Inflammatory macrophage treated with lipopolysaccharide for 1 hour (primary cell): ENCODE data around the gene TBCE.

Experiments used
- DNase-seq, 2 donors: peaks; one replicate each; pipeline ENCODE4 v3.0.0-alpha.2; 2020 to 2022

TBCE gene, protein sequence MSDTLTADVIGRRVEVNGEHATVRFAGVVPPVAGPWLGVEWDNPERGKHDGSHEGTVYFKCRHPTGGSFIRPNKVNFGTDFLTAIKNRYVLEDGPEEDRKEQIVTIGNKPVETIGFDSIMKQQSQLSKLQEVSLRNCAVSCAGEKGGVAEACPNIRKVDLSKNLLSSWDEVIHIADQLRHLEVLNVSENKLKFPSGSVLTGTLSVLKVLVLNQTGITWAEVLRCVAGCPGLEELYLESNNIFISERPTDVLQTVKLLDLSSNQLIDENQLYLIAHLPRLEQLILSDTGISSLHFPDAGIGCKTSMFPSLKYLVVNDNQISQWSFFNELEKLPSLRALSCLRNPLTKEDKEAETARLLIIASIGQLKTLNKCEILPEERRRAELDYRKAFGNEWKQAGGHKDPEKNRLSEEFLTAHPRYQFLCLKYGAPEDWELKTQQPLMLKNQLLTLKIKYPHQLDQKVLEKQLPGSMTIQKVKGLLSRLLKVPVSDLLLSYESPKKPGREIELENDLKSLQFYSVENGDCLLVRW

GRCh38 chr1:235367000-235367908, at the start of gene TBCE:
Gene TBCE, plus strand, starts transcription at chr1:235367427. Its CDS starts 12,623 bp downstream, at chr1:235380050.
- peak; percentile 96 for DNase-seq

DNA sequence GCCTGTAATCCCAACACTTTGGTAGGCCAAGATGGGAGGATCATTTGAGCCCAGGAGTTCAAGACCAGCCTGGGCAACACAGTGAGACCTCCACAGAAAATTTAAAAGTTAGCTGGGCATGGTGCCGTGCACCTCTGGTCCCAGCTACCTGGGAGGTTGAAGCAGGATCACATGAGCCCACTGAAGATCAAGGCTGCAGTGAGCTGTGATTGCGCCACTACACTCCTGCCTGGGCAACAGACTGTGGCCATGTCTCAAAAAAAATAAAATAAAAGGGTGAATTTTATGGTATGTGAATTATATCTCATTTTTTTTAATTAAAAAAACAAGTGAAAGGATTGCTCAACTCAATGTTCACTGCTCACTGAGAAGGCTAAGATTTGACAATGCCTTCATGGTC, 48.0 kb upstream of the TBCE start:
- no peak for DNase-seq

DNA sequence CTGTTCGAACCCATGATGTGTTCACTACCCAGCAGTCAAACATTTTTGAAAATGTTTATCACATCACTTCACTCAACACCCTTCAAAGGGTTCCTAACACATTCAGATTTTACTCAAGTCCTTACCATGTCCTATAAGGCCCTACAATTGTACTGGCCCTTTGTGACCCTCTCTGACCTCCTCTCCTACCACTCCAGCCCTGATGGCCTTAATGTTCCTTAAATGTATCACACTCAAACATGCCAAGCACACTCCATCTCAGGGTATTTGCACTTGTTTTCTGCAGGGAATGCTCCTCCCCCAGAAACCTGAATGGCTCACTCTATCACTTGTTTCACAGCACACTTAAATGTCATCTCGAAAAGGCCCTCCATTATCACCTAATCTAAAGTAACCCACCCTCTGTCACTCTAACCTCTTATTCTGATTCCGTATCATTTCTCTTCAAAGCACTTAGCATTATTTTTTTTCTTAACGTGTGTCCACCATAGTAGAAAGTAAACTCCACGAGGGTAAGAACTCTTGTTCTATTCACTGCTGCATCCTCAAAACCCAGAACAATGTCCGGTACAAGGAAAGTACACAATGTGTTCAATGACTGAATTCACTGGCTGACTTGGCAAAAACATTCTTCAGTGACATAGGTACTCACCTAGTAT, 46.6 kb upstream of the TBCE start:
- no peak for DNase-seq

GRCh38 chr1:235324296-235324695, 42.9 kb upstream of the TBCE start:
- DNase-seq: no peak

DNA sequence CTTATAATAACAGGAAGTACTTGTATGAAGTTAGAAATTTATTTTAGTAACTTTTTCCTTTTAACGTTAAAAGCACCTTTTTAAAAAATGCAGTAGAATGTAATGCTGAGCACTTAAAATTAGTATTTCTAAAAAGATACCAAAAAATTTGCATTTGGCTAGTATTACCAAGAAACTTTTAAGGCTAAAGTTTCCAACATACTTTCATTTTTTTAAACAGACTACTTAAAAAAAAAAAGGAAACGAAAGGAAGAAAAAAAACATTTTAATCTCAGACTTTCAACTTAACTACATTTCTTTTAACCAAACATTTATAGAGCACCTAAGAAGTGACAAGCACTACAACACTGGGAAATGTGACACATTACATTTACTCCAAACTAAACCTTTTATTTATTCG, 42.1 kb upstream of the TBCE start:
- no peak for DNase-seq

DNA sequence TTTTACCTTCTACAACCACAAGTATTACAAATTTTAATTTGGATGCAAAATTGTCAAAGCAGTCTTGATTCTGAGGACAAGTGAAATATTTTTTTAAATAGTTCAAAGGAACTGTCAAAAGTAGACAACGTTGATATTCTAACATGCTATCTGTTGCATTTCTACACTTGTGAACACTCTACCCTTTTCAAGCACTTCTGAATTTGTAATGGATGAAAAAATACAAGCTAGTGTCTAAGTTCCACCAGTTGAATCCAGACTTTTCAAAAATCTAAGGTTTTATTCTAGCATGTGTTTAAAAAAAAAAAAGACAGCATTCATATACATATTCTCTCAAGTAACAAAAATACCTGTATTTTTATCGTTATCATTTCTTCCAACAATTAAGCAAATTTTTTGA, 41.4 kb upstream of the TBCE start:
- no peak for DNase-seq

DNA sequence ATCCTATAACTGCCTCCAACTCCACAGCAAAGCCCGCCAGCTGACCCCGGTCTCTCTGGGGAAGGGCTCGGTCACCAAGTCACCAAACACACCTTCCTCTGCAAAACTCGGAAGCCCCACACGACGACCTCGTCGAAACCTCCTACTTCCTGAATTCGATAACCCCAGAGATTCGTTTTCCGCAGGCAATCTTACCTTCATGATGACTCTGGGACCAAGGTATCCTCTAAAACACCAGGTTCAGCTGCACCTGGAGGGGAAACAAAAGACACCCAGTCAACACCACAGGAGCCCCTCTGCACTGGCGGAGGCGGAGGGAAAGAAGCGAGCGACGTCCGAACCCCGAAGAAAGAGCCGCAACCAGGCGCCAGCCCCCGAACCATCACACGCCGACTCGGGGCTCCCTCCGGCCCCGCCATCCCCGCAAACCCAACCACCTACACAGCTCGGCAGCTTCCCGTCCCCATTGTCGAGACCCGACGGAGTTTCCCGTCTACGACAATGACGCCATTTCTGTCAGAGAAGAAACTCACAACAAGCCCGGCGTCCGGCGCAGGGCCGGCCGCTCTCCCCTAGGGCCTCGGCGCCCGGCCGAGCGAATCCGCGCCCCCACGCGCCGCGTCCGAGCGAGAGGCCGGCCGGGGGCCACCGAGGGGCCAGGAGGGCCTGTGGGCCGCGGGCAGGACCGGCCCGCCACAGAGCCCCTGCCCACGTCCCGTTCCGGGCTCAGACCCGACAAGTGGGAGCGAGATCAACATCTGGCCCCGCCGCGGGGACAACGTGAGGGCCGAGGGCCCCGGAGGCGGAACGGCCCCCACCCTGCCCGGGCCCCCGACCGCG, 40.3 kb upstream of the TBCE start:
- DNase-seq: peak; percentile 69 to 71

DNA sequence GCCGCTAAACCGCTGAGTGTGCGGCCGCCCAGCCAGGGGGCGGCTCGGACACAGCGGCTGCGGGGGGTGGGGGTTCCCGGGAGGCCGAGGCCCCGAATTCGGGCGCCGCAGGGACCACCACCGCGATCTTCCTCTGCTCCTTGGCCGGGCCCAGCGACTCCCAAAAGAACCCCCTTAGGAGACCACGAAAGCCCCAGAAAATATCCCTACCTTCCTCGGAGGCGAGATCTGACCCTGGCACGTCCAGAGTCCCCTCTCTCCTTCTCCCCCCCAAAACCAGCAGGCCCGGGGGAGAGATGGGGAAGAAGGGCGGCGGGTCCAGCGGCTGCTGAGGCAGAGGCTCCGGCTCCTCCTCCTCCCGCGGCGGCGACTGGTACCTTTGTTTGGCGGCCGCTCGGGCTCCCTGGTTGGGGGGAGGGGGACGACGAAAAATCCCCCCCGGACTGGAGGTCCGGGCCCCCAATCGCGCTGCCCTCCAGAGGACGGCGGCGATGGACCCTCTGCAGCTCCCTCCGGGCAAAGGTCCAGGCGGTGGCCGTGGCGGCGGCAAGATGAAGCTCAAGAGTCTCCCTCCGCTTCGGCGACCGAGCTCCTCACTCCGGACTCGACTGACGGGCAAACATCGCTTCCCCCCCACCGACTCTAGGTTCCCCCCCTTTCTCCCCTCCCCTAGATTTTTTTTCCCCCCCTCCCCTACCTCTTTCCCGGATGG, 39.5 kb upstream of the TBCE start, which contains the start of gene ARID4B:
Gene ARID4B, minus strand, starts transcription at position 621 of the 712 bp plus-strand sequence. CDS start 1,260 bp downstream, outside the sequence.
- no peak for DNase-seq

GRCh38 chr1:235328271-235329138, 38.7 kb upstream of the TBCE start, which contains the start of gene GGPS1:
Gene GGPS1, plus strand, starts transcription at chr1:235328570. Its CDS starts 6,695 bp downstream, at chr1:235335265.
- DNase-seq: peak; percentile 99 to 100

- DNase-seq: peak in 1 of 2 donors; percentile 43
These were observed 37.9 kb upstream of the TBCE start for GRCh38 chr1:235329139-235329902.

GRCh38 chr1:235330918-235331285, 36.3 kb upstream of the TBCE start:
- DNase-seq: no peak

GRCh38 chr1:235331401-235331800, 35.8 kb upstream of the TBCE start:
- DNase-seq: peak; percentile 55 to 71

- DNase-seq: no peak
These were observed 30.3 kb upstream of the TBCE start for GRCh38 chr1:235336903-235337302.

DNA sequence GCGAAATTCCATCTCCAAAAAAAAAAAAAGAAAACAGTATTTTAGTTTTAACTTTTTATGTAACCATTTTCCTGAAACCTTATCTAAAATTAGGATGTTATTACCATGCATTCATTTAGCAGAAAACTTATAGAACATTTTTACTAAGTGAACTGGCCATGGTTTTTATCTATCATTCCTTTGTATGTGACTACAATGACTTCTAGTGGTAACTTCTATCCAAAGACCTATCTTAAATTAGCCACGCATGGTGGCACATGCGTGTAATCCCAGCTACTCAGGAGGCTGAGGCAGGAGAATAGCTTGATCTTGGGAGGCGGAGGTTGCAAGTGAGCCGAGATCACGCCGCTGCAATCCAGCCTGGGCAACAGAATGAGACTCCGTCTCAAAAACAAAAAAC, 27.5 kb upstream of the TBCE start:
- DNase-seq: no peak

DNA sequence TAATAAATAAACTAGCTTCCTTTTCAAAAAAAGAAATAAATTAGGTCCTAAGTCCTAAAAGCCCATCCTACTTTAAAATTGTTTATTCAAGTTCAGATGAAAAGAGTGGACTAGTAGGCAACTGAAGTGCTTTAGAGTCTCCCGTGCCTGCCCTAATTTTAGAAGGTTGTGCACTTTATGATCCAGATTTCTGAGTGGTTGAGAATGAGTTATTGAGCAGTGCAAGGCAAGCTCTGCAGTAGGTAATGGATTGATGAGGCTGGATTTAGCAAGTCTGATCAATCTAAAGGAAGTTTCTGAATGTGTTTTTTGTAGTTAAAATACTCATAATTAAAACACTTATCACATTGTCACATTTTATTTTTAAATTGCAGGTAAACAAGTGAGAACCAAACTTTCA, 25.9 kb upstream of the TBCE start:
- DNase-seq: no peak

- no peak for DNase-seq
These were observed 25.2 kb upstream of the TBCE start for GRCh38 chr1:235342039-235342438.

DNA sequence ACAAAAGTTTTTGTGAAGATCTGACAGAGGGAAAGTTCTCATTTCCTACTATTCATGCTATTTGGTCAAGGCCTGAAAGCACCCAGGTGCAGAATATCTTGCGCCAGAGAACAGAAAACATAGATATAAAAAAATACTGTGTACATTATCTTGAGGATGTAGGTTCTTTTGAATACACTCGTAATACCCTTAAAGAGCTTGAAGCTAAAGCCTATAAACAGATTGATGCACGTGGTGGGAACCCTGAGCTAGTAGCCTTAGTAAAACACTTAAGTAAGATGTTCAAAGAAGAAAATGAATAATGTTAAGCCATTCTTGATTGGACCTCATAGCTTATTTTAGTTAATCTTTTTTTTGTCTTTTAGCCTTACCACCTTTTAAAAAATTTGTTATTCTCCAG, 24.8 kb upstream of the TBCE start:
- no peak for DNase-seq

GRCh38 chr1:235343726-235344125, 23.5 kb upstream of the TBCE start:
- no peak for DNase-seq

DNA sequence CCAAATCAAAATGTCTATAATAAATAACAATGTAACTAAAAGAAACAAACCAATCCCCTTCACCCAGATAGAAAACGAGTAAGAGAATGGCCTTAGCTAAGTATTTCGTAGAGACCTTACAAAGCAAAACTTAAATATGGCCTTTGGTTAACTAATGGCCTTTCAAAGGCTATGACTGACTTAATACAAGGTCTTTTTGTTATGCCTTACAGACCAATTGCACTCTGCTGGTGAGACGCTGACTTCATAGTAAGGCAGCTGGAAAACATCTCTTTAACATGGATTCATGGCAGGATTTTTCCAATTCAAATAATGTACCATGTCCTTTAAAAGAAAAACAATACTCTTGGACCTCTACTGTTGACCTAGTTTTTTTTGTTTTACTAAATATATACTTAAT, 15.8 kb upstream of the TBCE start:
- DNase-seq: no peak
